Mesodermal cell (in vitro differentiated cells): ENCODE results near the gene PRKX.

ENCODE experiments used
- H3K27ac ChIP-seq: 2 replicates; pipeline ENCODE4 v1.7.0; 2013; ENCODE audit warnings: mild to moderate bottlenecking, low read depth, low read length, moderate library complexity; ENCODE audit not compliant: severe bottlenecking
- H3K36me3 ChIP-seq: 2 replicates; pipeline ENCODE4 v1.7.1; 2013; ENCODE audit warnings: mild to moderate bottlenecking, low read length, moderate library complexity; ENCODE audit not compliant: control insufficient read depth, insufficient read depth
- H3K4me1 ChIP-seq: one replicate; pipeline ENCODE4 v1.7.1; 2013; ENCODE audit warnings: mild to moderate bottlenecking, low read length; ENCODE audit not compliant: insufficient read depth, control insufficient read depth, poor library complexity, severe bottlenecking
- H3K4me3 ChIP-seq: 2 replicates; pipeline ENCODE4 v1.7.0; 2013; ENCODE audit warnings: low read length, control low read depth, mild to moderate bottlenecking; ENCODE audit not compliant: insufficient read depth, poor library complexity, severe bottlenecking; ENCODE audit errors: extremely low read depth
- H3K9me3 ChIP-seq: 2 replicates; pipeline ENCODE4 v1.7.1; 2013; ENCODE audit warnings: mild to moderate bottlenecking, low read length, moderate library complexity; ENCODE audit not compliant: control insufficient read depth
- WGBS, 2 experiments: methylation state at CpG; one replicate each; pipeline ENCODE4 v1.1.5; 2013; ENCODE audit warnings: missing lambda C conversion rate in 2 of 2; ENCODE audit not compliant: insufficient coverage in 2 of 2; 5-methylcytosine and 5-hydroxymethylcytosine counted together

PRKX gene

DNA sequence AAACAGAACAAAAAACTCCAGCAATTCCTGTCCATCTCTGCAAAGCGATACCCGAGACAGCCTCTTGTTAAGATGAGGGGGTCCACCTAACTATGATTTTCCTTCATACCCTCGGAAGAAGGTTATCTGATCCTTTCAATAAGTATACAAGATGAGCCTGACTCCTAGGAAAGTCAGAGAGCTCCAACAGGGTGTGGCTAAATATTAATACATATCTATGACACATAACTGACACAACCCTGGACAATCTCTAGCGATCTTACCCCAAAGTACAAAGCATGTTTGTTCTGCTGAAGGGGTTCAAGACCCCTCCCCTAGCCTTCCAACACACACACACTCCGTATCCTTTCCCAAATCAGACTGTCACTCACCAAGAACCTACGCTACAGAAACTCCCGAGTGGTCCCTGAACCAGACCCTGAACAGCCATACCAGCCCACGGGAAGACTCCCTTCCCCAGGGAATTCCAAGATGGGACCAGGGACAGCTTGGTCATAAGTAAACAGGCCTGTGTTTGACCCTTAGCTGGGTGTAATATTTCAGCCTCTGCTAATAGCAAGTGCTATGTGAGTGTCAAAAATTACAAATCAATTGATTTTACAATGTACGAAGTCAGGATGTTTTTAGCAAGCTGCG is 110.3 kb downstream of the PRKX start:
- Histone ChIP-seq H3K36me3 (peaks cover 4% of the 10 kb centered on the region), H3K9me3 (no peaks in the 10 kb centered on the region), H3K4me1 (no peaks in the 10 kb centered on the region), H3K4me3 (no peak overlapping the region), H3K27ac (no peak overlapping the region)
- 86% methylated on average over 1 of the region's 10 CpGs; no CpG with 5 or more reads in 1 of the 2 experiments for WGBS, 2 experiments

DNA sequence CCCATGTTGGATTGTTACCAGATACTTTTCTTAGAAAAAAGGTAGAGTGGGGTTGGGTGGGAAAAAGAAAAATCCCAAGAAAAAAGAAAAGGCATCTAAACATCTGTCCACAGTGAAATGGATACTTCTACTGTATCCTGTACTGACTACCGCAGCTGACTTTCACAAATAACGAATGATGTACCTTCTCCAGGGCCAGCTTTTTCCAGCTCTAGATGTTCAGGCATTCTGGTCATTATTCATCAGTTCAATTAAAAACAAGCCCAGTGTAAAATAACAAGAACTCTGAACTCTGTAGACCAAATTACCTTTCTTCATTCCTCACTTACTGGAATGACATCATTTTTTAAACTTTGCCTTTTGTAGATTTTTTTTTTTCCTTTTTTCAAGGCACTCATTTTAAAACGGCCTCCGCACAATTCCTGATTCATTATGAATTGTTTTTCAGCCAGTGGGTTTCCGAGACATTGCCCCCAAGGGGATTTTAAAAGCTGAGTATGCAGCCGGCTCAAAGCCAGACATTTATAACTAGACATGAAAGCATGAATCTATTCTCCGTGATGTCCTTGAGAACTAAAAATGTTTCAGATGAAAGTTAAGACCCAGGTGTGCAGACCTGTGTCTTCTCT is 113.5 kb downstream of the PRKX start:
- Histone ChIP-seq H3K27ac (no peak overlapping the region), H3K4me3 (no peak overlapping the region), H3K9me3 (no peaks in the 10 kb centered on the region), H3K4me1 (no peaks in the 10 kb centered on the region), H3K36me3 (no peaks in the 10 kb centered on the region)
- WGBS, 2 experiments: 87 to 100% methylated on average over 1 to 2 of the region's 7 CpGs

DNA sequence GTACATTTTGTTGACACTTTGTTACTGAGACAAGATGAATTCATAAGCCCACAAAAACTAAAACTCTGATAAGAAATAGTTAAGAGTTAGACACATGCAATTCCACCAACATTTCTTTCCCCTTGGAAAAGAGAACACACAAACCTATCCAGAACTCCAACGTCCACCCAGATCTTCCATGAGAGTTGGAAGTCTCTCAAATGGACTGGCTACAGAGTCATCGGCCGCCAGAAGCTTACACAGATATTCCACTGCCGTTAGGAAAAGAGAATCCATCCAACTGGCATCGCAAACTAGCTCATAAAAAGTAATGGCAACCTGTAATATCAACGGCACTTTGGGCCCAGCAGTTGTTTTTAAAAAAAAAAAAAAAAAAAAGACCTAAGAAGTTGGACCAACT is 114.7 kb downstream of the PRKX start:
- Histone ChIP-seq H3K9me3 (no peaks in the 10 kb centered on the region), H3K36me3 (no peaks in the 10 kb centered on the region), H3K27ac (no peak overlapping the region), H3K4me1 (no peaks in the 10 kb centered on the region), H3K4me3 (no peak overlapping the region)
- WGBS, 2 experiments: 100% methylated on average over 2 to 4 of the region's 6 CpGs

DNA sequence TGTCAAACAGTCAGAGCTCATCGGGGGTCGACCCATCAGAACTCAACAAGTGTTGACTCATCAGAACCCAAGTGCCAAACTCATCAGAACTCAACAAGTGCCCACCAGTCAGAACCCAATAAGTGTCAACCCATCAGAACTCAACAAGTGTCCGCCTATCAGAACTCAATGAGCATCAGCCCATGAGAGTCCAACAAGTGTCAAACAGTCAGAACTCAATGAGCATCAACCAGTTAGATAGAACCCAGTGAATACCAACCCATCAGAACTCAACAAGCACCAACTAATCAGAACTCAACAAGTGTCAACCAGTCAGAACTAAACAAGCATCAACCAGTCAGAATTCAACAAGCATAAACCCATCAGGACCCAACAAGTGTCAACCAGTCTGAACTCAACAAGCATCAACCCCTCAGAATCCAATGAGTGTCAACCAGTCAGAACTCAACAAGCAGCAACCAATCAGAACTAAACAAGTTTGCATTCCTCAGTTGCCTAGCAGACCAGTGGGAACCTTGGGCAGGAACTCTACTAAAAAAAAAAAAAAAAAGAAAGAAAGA is 115.3 kb downstream of the PRKX start:
- Histone ChIP-seq H3K4me1 (no peaks in the 10 kb centered on the region), H3K4me3 (no peak overlapping the region), H3K9me3 (no peaks in the 10 kb centered on the region), H3K36me3 (no peaks in the 10 kb centered on the region), H3K27ac (no peak overlapping the region)
- WGBS, 2 experiments: no CpG with 5 or more reads among the region's 3 CpGs

DNA sequence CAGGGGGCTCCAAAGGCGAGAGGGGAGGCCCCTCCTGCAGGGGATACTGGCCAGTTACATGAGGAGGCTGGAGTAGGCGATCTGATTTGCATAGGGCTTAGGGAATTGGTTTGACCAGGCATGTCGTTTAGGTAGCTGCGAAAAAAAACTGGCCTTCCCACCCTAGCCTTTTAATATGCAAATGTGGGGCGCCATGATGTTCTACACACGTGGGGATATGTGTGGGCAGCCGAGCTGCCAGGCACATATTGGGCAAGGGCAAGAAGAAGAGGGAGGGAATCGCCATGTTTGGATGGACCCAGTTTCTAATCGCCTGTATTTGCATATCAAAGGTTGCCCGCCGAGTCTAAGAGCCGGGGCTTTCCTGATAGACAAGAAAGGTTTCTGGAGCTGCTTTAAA is 121.3 kb downstream of the PRKX start:
- H3K4me3 ChIP-seq: no peak overlapping the region
- 7 to 25% methylated on average over 3 to 4 of the region's 12 CpGs for WGBS, 2 experiments
- no peaks in the 10 kb centered on the region for H3K9me3 ChIP-seq
- no peak overlapping the region for H3K27ac ChIP-seq
- no peaks in the 10 kb centered on the region for H3K4me1 ChIP-seq
- no peaks in the 10 kb centered on the region for H3K36me3 ChIP-seq

DNA sequence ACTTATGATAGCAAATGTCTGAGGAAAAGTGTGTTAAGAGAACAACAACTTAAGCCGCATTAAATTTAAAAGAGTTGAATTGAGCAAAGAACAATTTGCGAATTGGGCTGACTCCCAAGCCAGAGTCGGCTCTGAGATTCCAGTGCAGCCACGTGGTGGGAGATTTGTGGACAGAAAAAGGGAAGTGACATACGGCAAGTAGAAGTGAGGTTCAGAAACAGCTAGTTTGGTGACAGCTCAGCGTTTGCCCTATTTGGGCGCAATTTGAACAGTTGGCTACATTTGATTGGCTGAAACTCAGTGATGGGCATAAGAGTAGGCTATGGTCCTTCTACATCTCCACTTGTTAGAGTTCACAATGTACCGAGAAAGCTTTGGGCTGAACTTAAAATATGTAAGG is 124.0 kb downstream of the PRKX start:
- 88% methylated on average over 3 of the region's 8 CpGs; no CpG with 5 or more reads in 1 of the 2 experiments for WGBS, 2 experiments
- Histone ChIP-seq H3K9me3 (no peaks in the 10 kb centered on the region), H3K4me1 (no peaks in the 10 kb centered on the region), H3K27ac (no peak overlapping the region), H3K36me3 (no peaks in the 10 kb centered on the region), H3K4me3 (no peak overlapping the region)

DNA sequence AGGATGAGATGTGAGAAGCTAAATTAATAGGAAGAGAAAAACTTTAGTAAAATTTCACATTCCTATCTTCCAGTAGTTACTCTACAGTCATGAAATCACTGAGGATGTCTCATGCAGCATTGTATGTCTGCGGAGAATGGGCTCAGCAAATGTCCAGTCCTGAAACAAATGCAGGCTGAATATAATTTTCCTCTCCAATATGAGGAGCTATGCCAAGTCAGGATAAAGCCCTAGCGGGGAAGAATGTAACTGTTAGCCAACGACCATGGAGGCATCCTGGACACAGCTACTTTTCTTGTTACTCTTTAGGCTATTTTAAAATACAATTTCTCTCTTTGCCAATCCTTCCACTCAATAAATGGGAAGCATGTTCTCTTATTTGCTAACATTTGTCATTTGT is 127.7 kb downstream of the PRKX start:
- H3K4me3 ChIP-seq: no peak overlapping the region
- H3K36me3 ChIP-seq: no peaks in the 10 kb centered on the region
- H3K27ac ChIP-seq: no peak overlapping the region
- H3K4me1 ChIP-seq: no peaks in the 10 kb centered on the region
- WGBS, 2 experiments: no CpG with 5 or more reads among the region's 3 CpGs
- no peaks in the 10 kb centered on the region for H3K9me3 ChIP-seq

DNA sequence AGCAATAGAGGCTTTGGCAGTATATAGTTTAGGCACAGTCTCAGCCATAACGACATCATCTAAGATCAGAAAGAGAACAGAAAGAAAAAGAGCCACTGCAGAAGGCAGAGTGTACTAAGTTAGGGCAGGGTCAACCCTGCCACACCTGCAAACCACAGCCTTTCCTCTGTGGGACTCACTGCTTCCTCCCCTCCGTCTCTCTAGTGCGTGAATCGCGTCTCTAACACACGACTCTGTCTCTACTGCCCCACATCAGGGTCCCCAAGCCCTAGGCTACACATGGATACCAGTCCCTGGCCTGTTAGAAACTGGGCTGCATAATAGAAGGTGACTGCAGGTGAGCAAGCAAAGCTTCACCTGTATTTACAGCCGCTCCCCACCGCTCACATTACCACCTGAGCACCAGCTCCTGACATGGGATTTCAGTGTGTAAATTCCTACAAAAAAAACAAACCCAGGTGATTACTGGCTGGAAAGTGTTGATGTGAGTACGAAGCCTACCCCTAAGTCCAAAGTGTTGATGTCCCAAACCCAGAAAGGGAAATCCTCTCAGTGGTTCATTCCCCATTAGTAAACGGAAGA is 128.9 kb downstream of the PRKX start:
- H3K4me3 ChIP-seq: no peak overlapping the region
- 83% methylated on average over 1 of the region's 10 CpGs; no CpG with 5 or more reads in 1 of the 2 experiments for WGBS, 2 experiments

DNA sequence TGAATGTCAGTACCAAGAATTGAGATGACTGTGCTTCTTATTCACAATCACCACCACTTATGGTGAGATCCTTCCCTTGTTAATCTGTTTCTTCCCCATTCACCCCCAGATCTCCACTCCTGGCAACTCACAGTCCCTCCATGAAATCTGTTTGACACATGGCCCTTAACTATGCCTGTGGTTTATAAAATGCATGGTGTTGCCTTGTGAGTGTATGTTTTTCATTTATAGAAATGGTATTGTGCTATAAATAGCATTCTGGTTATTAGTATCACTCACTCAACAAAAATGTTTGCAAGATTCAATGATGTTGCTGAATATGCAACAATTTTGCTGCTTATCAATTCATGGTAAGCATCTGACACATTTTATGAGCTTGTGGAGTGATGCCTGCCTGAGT is 131.0 kb downstream of the PRKX start:
- no peaks in the 10 kb centered on the region for H3K4me1 ChIP-seq
- no peak overlapping the region for H3K27ac ChIP-seq
- no peaks in the 10 kb centered on the region for H3K9me3 ChIP-seq
- no peaks in the 10 kb centered on the region for H3K36me3 ChIP-seq
- no peak overlapping the region for H3K4me3 ChIP-seq

More for the DNA sequence above, 128.9 kb downstream of the PRKX start:
- Histone ChIP-seq H3K27ac (no peak overlapping the region), H3K36me3 (no peaks in the 10 kb centered on the region), H3K4me1 (no peaks in the 10 kb centered on the region), H3K9me3 (no peaks in the 10 kb centered on the region)

DNA sequence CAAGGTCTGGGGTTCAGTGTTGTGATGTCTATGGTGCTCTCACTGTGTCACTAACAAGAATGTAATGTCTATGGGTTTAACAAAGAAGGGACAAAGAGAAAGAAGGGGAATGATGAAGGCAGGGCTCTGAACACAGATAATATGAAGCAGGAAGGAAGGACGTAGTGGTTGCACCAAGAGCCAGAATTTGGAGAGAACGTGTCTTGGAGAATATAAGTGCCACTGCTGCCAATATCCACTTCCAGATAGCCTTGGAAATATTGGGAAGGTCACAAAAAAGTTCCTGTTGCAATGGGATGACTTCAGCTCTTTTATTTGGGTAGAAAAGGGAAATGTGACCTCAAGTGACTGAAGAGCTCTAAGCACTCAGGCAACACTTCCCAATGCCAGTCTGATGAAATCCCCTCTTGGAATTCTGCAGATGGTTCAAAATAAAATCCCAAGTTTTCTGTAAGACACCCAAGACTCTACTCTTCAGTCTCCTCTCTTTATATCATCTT is 131.8 kb downstream of the PRKX start:
- H3K4me1 ChIP-seq: no peaks in the 10 kb centered on the region
- 93 to 100% methylated on average over 1 to 2 of the region's 2 CpGs for WGBS, 2 experiments

DNA sequence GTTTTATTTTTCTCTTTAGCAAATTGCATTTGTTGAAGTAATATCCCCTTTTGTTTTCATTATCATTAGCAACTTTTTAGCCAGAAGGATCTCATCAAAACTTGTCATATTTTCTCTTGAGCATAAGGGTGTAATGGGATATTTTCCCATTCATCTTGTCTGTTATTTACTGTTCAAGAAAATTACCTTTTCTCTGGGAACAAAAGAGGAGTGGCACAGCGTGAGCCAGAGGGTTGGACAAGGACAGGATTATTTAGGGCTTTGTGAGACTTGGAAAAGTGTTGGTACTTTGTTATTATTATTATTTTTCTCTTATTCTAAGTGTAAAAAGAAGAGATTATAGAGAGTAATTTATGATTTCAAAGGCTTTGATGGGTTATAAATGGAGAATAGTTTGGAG is 135.9 kb downstream of the PRKX start:
- H3K27ac ChIP-seq: no peak overlapping the region
- no peaks in the 10 kb centered on the region for H3K4me1 ChIP-seq
- no peaks in the 10 kb centered on the region for H3K36me3 ChIP-seq
- WGBS, 2 experiments: no CpG with 5 or more reads among the region's 1 CpG
- no peaks in the 10 kb centered on the region for H3K9me3 ChIP-seq
- H3K4me3 ChIP-seq: no peak overlapping the region

More for the DNA sequence above, 131.8 kb downstream of the PRKX start:
- Histone ChIP-seq H3K4me3 (no peak overlapping the region), H3K36me3 (no peaks in the 10 kb centered on the region), H3K9me3 (no peaks in the 10 kb centered on the region), H3K27ac (no peak overlapping the region)
